Astrocyte of the spinal cord (primary cell): ENCODE data around the gene KRT6B.

ENCODE experiments used
- DNase-seq: peaks from one replicate; pipeline ENCODE4 v3.0.0; 2011; ENCODE audit warnings: low read depth, low spot score
- H3K4me3 ChIP-seq: 2 replicates; pipeline ENCODE4 v1.5.1; 2011; ENCODE audit warnings: low read depth, mild to moderate bottlenecking, low read length, moderate library complexity
- CTCF ChIP-seq: IDR thresholded peaks from 2 replicates; pipeline ENCODE4 v1.5.1; 2012; ENCODE audit warnings: low read depth, mild to moderate bottlenecking, low read length, inconsistent platforms
- in situ Hi-C: cut with HindIII; loops from 2 replicates; pipeline ENCODE4 v1.10.0; 2017; ENCODE audit warnings: low sequenced_read_pairs

The KRT6B gene

GRCh38 chr12:52487211-52487610 is 35.3 kb upstream of the KRT6B start:
- no peak for TF ChIP-seq CTCF
- no peak overlapping the region for H3K4me3 ChIP-seq
- in situ Hi-C loops: no loop called here
- no peak for DNase-seq

GRCh38 chr12:52486166-52487105 is 34.5 kb upstream of the KRT6B start:
- no peak overlapping the region for H3K4me3 ChIP-seq
- DNase-seq: no peak
- in situ Hi-C loops: no loop called here
- TF ChIP-seq CTCF: no peak

- no peak overlapping the region for H3K4me3 ChIP-seq
- in situ Hi-C loops: no loop called here
- no peak for DNase-seq
- TF ChIP-seq CTCF: no peak
Observed at GRCh38 chr12:52480073-52480472, 28.1 kb upstream of the KRT6B start.

GRCh38 chr12:52477651-52478050 is 25.7 kb upstream of the KRT6B start:
- no peak for TF ChIP-seq CTCF
- no peak overlapping the region for H3K4me3 ChIP-seq
- no peak for DNase-seq
- in situ Hi-C loops: no loop called here

GRCh38 chr12:52474212-52474611 is 22.3 kb upstream of the KRT6B start:
- in situ Hi-C loops: no loop called here
- TF ChIP-seq CTCF: no peak
- no peak for DNase-seq
- no peak overlapping the region for H3K4me3 ChIP-seq

GRCh38 chr12:52473768-52474167 is 21.8 kb upstream of the KRT6B start, which contains the start of gene KRT6C:
KRT6C (minus strand) TSS chr12:52473805; CDS start chr12:52473737, 68 bp downstream.
- in situ Hi-C loops: no loop called here
- no peak for DNase-seq

More at GRCh38 chr12:52473768-52474167, 21.8 kb upstream of the KRT6B start, which contains the start of gene KRT6C:
- TF ChIP-seq CTCF: no peak
- H3K4me3 ChIP-seq: no peak within 1 kb of the TSS
